Stomach (tissue), 4 donors: ENCODE data around the gene ATP1A1.

Source experiments
- EP300 ChIP-seq: sonication (generic); formaldehyde crosslinking; IDR thresholded peaks from one replicate; pipeline ENCODE4 v1.6.1; 2017; ENCODE audit warnings: antibody characterized with exemption
- POLR2A ChIP-seq, 4 donors: fragments of 450-650 bp; IDR thresholded peaks; one replicate each; pipeline ENCODE4 v1.6.1; 2016; ENCODE audit warnings: antibody characterized with exemption in 4 of 4, control low read depth in 2 of 4, mild to moderate bottlenecking in 1 of 4, moderate library complexity in 1 of 4
- TF ChIP-seq, protein P1 (sequence below), 7 experiments: fragments of 450-650 bp in 4 of 7; fragments of 200-600 bp in 3 of 7; sonication (generic) in 3 of 7; IDR thresholded peaks; one replicate each; pipeline ENCODE4 v1.5.1; 2016 to 2019; ENCODE audit warnings: antibody characterized with exemption in 7 of 7, control low read depth in 2 of 7, mild to moderate bottlenecking in 1 of 7

DNA sequence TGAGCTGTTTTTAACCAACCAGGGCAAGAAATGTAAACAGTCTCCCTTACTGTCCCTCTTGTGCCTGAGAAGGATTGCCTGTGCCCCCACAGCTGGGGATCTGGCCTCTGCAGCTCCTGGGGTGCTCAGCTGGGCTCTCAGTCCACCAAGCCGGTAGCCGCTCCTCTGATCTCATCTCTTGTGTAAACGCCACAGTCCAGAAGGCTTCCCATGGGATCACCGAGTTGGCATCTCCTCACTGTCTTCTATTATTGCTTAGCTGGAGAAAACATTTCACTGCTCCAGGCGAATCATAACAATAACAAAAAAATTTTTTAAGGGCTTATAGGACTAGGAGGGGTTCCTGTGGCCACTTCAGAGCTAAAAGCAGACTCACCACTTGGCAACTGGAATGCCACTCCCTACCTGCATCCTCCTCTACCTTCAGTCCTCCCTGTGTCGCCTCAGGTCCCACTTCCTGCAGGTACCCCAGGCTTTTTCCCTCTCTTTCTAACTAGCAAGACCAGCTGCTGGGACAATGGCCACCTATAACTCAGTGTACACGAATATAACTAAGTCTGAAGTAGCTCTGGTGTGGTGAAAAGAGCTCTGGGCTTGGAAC, 75.8 kb downstream of the ATP1A1 start:
- TF ChIP-seq POLR2A (IDR thresholded peaks at IDR 0.05): no peak
- TF ChIP-seq, protein P1, sequence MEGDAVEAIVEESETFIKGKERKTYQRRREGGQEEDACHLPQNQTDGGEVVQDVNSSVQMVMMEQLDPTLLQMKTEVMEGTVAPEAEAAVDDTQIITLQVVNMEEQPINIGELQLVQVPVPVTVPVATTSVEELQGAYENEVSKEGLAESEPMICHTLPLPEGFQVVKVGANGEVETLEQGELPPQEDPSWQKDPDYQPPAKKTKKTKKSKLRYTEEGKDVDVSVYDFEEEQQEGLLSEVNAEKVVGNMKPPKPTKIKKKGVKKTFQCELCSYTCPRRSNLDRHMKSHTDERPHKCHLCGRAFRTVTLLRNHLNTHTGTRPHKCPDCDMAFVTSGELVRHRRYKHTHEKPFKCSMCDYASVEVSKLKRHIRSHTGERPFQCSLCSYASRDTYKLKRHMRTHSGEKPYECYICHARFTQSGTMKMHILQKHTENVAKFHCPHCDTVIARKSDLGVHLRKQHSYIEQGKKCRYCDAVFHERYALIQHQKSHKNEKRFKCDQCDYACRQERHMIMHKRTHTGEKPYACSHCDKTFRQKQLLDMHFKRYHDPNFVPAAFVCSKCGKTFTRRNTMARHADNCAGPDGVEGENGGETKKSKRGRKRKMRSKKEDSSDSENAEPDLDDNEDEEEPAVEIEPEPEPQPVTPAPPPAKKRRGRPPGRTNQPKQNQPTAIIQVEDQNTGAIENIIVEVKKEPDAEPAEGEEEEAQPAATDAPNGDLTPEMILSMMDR (IDR thresholded peaks at IDR 0.05): no peak
- TF ChIP-seq EP300: no peak
